ENCODE results near the gene SPRR2D. TPM values are rescaled to one million over a fixed set of nuclear protein-coding genes. Genes with fewer than 3 reads are reported as not detected.

Gene SPRR2D
- not detected in 2 replicates for total RNA-seq

GRCh38 chr1:153040950-153041631, at the start of gene SPRR2D:
Gene SPRR2D, minus strand, starts transcription at chr1:153041120. Its CDS starts 774 bp downstream, at chr1:153040346.

GRCh38 chr1:153071511-153071910, 30.6 kb upstream of the SPRR2D start, which contains the start of gene SPRR2B:
Gene SPRR2B, minus strand, starts transcription at chr1:153071611. Its CDS starts 772 bp downstream, at chr1:153070839.

DNA sequence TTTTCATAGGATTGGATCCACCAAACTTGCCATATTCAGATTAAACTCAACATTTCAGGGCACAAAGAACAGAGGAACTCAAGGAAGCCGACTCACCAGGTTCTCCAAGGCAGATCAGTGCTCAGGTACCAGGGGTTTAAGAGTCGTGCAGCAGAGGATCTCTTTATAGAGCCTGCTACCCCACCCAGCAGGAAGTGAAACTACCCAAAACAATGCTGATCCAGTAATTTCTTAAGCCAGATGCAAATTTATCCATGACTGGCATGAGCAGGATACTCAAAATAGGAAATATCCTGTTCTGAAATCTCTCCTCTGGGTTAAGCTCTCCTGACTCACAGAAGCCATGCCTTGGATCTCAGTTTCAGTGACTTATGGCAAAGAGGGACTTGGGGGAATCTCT, 16.5 kb upstream of the SPRR2D start, which contains the start of gene SPRR2A:
Gene SPRR2A, minus strand, starts transcription at position 138 of the 400 bp plus-strand sequence. CDS start 777 bp downstream, outside the sequence.

GRCh38 chr1:153030895-153031294, 10.0 kb downstream of the SPRR2D start, which contains the start of gene SPRR1B:
Gene SPRR1B, plus strand, starts transcription at chr1:153031203. Its CDS starts 1,143 bp downstream, at chr1:153032346.

DNA sequence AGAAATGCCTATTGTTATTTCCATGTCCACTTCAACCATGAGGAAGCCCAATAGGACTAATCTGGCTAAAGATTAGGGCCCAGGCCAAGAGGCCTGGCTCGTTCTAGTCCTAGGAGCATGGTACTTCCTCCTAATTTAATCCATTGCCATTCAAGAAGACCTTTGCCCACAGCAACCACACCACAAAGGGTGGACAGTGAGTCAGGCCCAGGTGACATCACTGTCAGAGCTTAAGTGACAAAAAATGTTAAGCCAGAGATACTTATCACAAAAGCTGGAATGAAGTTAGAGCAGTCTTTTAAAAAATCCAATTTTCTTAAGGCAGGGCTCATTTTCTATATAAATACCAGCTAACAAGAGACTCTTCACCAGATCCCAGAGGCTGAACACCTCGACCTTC, 39.5 kb downstream of the SPRR2D start, which contains the start of gene SPRR3:
Gene SPRR3, plus strand, starts transcription at position 368 of the 400 bp plus-strand sequence. CDS start 1,272 bp downstream, outside the sequence.

Small RNAs within 50 kb of the gene (small RNA-seq; reads per million reads assigned to genes)
- gene AL356867.1: not detected
- not detected for gene RF00322

Other genes with a start within 250 kb of the SPRR2D start
- not detected in 2 replicates for gene LCE1D, start 244.4 kb downstream of the SPRR2D start, total RNA-seq
- gene LCE1C, start 234.5 kb downstream of the SPRR2D start, total RNA-seq: not detected in 2 replicates
- not detected in 2 replicates for gene LCE1B, start 229.1 kb downstream of the SPRR2D start, total RNA-seq
- gene LCE1A, start 213.6 kb downstream of the SPRR2D start, total RNA-seq: not detected in 2 replicates
- gene LCE6A, start 198.3 kb downstream of the SPRR2D start, total RNA-seq: not detected in 2 replicates
- not detected in 2 replicates for gene LCE7A, start 181.1 kb downstream of the SPRR2D start, total RNA-seq
- gene SMCP, start 162.8 kb downstream of the SPRR2D start, total RNA-seq: not detected in 2 replicates
- not detected in 2 replicates for gene IVL, start 132.6 kb downstream of the SPRR2D start, total RNA-seq
- not detected in 2 replicates for gene SPRR5, start 93.9 kb downstream of the SPRR2D start, total RNA-seq
- gene SPRR4, start 70.5 kb downstream of the SPRR2D start, total RNA-seq: not detected in 2 replicates
- not detected in 2 replicates for gene SPRR1A, start 57.0 kb downstream of the SPRR2D start, total RNA-seq
- gene SPRR3, start 39.4 kb downstream of the SPRR2D start, total RNA-seq: not detected in 2 replicates
- gene SPRR1B, start 9.9 kb downstream of the SPRR2D start, total RNA-seq: not detected in 2 replicates
- not detected in 2 replicates for gene SPRR2A, start 16.4 kb upstream of the SPRR2D start, total RNA-seq
- gene SPRR2B, start 30.5 kb upstream of the SPRR2D start, total RNA-seq: not detected in 2 replicates
- not detected in 2 replicates for gene SPRR2E, start 53.4 kb upstream of the SPRR2D start, total RNA-seq
- gene SPRR2F, start 72.4 kb upstream of the SPRR2D start, total RNA-seq: not detected in 2 replicates
- gene SPRR2G, start 109.8 kb upstream of the SPRR2D start, total RNA-seq: not detected in 2 replicates
- not detected in 2 replicates for gene LELP1, start 162.3 kb upstream of the SPRR2D start, total RNA-seq
- not detected in 2 replicates for gene PRR9, start 176.5 kb upstream of the SPRR2D start, total RNA-seq
- not detected in 2 replicates for gene LORICRIN, start 218.6 kb upstream of the SPRR2D start, total RNA-seq

Data from hair follicle dermal papilla cell (primary cell).